ENCODE data around the gene PHF14.

The PHF14 gene

DNA sequence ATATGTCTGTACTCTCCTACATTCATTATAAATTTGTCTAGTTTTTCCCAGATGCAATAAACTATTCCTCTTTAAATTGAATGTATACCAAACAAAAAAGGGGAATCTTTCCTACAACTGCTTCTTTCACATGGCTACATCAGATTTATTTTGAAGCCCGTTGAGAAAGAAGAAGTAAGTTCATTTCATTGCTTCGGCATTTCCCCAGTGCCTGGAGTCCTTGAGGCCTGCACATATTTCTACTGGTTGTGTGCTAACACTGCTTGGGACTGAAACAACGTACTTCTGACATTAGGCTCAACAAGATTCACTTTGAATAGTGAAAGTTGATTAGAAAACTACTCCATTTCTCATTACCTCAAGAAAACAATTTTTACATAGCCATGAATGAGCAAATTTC lies 201.7 kb downstream of the PHF14 start:
- DNase-seq = no peak

DNA sequence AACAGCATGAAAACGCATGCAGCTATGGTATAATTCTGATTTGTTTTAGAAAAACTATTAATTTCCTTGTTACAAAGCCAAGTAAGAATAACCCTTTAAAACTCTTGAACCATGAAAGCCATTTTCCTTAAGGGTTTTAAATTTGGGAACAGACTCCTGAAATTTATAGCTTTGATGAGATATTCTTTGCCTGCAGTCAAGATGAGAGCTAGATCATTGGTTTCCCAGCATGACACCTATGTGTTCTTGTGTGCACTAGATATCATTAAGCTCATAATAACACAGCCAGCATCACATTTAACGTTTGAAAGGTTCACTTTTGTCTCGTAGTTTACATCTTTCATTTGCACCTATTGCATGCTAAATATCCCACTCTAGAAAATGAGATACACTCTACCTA lies 202.2 kb downstream of the PHF14 start:
- DNase-seq = no peak

DNA sequence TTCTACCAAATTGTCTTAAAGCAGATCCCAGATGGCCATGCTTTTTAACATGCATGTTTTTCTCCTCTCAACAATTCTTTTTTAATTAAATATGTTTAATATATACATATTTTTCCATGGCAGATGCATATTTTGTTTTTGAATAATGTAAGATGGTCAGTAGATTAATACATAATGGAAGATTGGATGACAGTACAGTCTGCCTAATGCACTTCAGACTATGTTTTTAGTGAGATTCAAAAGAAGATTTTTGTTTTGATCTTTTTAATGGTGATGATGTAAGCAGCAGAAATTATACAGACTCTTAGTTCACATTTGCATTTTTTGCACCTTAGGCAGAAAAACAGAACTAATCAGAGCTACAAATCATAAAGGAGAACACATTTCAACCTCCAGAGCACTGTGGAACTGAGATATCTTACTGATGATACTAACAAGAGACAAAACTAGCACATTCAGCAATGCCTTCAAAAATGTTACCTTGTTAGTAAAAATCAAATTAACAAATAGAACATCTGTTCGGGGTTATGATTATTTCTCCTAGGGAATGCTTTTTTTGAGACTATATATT lies 203.4 kb downstream of the PHF14 start:
- DNase-seq = no peak

DNA sequence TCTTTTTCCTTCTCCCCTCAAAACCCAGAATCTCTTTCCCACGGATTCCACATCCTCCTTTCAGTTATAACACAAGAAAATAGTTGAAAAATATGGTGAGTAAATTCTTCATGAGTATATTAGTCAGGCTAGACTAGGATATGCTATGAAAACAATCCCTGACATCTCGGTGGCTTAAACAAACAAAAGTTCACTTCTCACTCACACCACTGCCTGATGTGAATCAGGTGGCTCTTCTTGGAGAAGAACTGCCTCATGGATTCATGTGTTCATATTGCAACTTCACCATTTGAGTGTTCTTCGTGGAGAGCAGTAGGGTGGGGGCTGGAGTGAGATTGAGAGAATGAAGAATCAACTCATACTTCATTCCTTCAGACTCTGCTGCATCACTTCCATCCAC lies 204.1 kb downstream of the PHF14 start:
- no peak for DNase-seq

DNA sequence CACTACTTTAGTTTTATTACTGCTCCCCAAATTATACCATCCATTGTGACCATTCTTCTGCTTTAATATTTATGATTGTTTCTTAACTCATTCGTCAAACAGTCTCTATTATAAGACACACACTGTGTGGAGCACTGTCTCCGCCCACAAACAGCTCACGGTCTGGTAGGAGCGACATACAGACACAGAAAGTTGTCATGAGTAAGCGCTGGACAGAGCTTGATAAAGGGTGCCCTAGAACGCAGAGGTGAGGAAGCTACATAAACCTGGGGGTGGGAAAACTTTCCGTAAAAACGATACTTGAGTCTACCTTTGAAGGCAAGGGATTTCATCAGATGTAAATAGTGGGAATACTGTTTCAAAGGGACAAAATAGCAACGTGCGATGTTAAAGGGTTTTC lies 207.9 kb downstream of the PHF14 start:
- DNase-seq = no peak

DNA sequence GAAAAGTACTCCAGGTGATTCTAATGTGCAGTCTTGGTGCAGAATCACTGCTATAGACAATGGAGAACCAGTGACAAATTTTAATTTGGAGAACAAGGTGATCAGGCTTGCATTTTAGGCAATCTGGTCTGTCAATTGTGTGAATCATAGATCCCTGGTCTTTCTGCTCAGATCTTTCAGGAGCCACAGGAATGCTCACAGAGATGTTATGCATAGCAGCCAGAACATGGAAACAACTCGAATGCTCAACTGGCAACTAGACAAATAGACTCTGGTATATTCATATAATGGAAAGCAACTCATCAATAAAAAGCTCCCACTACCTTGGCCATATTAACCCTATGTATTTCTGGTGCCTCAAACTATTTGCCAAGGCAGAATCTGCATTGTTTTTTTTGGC lies 209.1 kb downstream of the PHF14 start:
- no peak for DNase-seq

DNA sequence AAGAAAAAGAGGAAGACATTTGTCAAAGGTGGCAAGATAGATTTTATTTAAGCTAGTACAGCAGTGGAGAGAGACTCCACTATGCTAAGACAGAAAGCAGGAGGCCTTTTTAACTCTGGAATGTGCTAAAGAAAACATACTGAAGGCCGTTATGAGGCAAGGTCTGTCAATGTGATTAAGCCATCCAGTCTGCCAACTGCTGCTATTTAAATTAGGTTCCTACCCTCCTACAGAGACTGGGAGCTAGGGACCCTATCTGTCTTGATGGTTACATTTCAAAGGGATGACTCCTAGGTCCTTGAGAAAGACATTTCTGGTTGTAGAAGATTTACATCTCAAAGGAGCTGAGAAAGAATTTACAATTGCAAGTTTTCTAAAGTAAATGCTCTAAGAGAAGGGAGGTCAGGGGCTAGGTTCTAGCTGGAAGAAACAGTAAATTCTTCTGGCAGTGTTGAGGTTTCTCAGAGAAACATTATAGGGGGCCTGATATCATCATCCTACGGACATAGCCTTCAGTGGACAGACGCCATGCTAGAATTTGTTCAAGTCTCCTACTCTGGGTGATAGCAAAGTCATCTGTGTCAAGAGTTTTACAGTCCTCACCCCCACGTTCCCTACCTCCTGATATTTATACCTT lies 211.6 kb downstream of the PHF14 start:
- DNase-seq = no peak

DNA sequence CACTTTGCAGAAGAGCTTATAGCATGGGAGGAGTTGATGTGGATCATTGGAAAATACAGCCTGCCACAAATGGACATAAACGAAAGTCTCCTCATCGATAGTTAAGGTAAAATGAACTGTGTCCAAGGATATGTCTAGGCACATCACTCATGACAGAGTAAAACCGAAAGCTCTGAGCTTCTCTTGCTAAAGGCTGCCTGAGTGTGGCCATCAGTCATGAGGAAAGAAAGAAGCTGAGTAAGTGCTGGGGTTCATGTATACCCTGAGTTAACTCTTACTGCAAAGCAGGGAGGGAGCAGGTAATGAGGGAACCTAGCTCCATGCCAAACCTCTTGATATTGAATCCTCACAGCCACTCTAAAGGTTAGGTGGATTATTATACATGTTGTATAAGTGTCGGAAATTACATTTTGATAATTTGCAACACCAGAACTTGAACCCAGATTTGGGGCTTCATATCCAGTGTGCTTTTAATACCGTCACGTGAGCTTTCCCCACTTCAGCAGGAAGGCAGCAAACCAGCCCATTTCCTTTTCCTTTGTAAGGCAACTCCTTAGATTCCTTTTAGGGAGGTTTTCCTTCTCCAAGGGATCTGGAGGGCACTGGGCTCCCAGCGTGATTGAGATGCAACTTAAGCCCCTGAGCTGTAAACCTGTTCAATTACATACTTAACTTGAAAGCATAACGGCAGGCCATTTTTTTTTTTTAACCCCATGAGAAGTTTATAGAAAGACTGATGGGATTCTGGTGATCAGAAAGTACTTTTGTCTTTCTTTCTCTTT lies 215.0 kb downstream of the PHF14 start:
- DNase-seq = no peak

DNA sequence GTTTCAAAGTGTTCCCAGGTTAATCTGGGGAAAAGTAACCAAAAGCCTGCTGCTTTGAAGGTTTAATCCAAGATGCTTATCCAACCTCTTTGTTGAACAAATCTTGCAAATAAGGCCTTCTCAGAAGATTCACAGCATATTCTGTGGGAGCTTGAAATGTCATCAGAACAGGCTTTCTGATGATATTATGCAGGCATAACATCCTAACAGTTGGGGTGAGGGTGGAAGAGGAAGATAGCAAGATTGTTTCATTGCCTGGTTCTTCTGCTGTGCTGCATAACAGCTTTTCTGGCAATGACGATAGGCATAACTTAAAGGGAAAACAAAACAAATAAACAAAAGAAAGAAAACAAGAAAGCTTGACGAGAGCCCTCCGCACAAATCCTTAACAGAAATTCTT lies 217.4 kb downstream of the PHF14 start:
- no peak for DNase-seq

DNA sequence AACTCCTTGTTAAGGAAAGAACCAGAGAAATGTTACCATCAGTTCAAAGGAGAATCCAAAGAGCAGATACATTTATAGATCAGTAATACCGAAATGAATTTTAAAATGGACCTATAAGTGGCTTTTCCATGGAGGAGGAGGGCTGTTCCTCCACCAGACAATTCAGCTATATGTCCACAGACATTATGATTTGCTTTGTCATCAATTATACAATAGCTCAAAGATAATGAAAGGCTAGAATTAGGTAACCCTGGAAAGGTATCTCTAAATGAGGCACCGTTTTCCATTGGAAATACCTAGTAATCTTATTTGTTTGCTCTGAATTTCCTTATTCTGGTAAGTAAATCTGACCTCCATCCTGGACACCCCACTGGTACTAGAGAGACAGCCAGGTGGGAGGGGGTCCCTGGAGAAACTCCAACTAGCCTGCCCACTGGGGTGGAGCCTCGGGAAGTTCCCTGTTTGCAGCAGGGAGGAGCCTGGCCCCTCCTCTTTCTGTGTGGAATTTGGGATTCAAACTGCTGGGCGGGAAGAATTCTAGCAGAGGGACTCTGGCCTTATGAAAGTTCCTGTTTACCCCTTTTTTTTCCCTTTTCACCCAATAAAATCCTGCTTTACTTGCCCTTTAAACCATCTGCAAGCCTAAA lies 218.0 kb downstream of the PHF14 start:
- no peak for DNase-seq

DNA sequence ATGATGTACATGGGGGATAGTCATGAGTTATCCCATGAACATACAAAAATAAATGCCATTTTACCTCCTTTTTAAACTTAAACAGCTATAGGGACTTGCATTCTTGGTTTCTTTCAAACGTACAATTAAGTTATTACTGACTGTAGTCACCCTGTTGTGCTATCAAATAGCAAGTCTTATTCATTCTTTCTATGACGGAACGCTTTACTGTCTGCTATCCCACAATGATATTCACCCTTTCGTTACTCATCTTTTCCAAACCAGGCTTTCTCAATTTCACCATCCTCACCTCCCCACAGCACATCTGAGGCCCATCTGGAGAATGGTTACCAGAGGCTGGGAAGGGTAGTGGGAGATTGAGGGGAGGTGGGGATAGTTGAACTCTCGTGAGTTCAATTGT lies 218.8 kb downstream of the PHF14 start:
- DNase-seq = peak; percentile 63

DNA sequence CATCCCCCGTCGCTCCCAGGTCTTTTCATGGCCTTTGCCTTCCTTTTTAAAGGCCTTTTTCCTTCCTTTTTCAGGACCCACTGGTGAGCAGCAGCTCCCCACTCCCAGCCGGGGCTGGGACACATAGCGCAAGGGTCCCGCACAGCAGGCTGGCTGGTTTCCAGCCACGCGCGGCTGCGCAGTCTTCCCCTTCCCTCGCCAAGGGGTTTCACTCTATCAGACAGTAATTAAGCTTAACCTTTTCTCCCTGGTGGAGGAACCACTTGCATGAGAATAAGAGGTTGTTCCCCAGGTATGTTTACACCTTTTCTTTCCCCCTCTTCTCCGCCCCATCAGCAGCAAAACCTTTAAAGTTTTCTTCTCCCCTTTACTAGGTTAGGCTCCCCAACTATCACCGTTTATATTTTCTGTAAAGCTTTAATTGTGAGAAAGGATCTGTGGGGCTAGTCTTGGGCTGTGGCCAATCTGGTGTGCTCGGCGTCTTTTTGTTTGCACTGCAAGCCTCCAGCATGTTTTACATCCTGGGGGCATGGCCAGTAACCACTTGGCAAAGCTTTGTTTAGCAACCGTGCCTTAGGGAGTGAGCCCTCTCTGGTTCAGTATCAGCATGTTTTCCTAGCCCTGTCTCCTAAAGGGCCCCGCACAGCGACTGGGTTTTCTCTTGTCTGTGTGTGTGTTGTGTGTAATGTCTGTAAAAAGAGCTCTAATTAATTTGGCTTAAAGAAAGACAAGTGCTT lies 219.6 kb downstream of the PHF14 start:
- no peak for DNase-seq

DNA sequence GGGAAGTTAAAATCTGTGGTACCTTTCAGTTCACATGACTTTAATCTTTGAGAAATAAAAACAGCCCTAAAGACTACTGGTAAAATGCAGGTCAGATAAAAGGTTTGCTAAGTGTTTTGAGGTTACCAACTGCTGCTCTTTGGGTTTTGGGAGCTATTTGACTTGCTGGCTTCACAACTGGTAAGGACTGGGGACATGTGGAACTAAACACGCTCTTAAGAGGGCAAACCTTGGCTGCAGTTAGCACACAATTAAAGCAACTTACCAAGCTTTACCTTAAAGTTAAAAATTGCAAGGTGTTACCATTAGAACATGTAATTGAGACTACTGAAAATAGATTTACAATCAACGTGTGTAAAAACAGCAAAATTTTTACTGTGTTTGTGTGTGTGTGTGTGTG lies 220.2 kb downstream of the PHF14 start:
- no peak for DNase-seq

DNA sequence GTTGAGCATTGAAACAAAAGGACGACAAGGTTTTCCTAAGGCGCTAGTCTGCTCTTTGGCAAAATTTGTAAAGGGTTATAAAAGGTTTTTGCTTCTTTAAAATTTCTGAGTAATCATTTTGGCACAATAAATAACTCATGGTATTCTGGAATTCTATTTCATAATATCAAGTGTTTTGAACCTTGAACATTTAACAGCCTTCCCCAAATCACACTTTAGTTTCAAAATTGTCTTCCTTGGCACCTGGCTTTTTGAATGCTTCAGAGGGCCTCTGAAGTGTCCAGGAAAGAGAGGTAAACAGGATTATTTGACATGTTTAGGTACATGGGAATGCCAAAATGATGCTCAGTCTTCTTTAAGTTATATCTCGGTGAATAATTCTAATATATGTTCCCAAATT lies 220.8 kb downstream of the PHF14 start:
- no peak for DNase-seq

DNA sequence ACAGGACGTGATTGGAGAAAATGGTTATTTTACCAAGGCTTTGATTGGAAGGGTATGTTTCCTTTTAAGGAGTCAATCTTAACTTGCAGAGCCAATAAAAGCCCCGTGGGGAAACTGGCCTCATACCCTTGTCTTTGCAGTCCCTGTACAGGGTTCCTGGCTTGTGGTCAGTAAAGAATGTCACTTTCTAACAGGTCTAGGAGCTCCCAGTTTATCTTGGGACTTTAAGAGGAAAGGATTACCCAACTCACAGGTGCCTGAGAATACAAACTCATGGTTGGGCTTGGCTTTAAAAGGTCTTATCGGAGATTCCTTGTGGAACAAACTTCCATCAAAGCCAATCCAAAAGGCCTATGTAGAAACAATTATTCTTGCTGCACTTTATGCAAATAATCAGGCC lies 221.8 kb downstream of the PHF14 start:
- no peak for DNase-seq

DNA sequence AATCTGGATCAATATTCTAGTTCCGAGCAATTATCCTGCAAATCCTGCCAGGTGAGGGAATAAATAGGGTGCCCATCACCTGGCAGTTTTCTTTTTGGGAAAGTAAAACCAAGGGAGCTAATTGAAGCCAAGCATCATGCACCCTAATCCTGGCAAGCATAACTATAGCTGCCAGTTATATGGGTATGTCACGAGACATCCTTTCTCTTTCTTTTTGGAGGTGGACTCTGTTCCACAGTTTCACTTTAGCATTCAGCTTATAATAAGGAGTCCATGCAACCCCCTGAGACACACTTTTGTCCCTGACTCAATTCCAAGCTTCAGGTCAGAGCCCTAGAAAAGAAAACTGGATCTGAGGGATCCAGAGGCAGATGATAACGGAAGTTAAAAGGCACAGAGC lies 222.5 kb downstream of the PHF14 start:
- no peak for DNase-seq

DNA sequence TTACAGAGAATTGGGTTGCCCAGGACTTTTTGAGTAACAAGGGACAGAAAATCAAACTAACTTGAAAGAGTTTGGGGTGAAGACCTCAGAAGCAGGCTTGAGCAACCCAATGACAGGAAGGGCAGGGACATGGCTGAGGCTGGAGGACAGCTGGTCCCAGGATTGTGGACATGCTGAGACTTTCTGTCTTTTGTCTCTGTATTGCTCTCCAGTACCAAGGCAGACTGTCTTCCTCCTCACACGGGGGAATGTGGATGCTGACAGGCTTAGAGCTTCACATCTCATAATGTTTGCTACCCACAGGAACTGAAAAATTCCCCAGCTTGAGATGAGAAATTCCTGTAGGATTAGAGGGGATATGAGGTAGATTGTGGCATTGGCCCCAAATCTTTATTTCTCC lies 229.6 kb downstream of the PHF14 start:
- no peak for DNase-seq

DNA sequence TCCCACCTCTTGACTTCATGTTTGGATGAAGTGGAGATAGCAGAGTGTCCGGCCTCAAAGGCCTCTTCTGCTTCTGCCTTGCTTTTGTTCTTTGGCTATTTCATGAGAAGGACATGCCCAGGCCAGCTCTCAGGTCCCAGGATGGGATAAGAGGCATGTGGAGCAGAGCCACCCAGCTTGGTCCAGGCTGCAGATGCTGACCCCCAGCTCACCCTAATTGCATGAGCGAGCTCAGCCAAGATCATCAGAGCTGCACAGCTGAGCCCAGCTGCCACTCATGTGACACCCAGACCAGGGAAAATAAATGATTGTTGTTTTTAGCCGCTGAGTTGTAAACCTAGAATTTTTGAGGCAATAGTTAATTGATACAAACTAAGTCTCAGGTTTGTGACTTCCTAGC lies 230.0 kb downstream of the PHF14 start:
- no peak for DNase-seq

DNA sequence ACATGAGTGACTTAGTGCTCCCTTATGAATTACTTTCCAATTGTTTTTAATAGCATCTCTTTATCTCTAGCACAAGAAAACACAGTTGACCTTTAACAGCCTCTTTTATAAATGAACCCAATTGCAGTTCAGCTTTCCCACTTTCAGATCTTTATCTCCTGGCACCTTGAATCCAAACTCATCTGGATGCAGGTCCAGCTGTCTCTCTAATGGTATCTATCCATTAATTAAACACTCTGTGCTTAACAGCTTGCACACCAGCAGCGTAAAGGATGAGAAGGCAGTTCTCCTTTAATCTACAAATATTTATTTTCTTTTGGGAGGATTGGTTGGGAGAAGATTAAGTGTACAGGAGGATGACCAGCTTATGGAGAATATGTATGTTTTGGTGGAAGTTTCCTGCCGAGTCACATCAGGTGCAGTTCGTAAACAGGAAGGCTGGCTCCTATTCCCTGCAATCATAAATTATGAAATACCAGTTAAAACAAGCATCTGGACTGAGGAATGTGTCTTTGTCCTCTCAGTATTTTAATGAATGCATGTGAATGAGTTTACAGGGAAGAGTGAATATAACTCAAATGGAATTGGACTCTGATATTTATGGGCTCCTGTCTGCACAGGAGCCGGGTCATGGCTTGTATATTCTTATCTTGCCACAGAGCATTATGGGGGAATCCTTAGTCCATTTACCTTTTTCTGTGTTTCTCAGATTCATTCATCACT lies 232.7 kb downstream of the PHF14 start:
- DNase-seq = no peak

DNA sequence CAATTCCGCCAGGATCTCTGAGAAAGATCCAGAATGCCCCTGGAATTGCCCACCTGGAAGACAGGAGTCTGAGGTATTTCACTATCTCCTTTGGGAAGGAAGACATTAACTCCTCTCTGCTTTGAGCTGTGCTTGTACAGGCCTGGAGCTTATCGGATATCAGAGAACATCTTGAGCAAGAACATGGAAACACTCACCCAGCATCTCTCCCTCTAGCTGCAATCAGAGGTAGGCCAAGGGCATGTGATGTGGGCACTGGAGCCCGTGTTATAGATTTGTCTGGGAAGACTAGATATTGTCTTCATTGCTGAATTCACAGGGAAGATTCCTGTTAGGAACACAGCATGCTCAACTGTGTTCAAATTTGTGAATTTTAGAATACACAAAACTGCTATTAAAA lies 233.9 kb downstream of the PHF14 start:
- no peak for DNase-seq

DNA sequence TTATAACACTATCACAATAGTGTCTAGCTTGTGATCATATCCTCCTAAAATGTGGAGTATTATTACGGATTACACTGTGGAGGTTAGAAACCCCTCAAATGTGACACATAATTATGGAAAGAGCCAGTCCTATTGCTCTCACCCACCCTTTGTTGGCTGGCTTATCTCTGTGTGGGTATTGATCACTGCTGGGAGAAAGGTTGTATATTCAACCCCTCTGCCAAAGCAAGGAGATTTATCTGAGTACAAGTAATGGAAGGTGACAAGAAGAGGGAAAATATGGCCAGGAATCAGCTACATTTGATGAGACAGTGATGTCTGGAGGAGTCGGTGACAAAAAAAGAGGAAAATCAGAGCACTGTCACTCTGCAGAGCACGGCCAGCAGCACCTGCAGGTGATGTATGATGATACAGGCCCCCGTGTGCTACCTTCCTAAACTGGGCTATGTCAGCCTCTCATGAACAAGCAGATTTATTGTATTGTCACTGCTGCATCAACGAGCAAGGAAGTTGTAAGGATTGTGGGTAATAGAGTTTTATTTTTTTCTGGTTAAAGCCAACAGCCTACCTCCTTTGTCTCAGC lies 235.3 kb downstream of the PHF14 start:
- no peak for DNase-seq

DNA sequence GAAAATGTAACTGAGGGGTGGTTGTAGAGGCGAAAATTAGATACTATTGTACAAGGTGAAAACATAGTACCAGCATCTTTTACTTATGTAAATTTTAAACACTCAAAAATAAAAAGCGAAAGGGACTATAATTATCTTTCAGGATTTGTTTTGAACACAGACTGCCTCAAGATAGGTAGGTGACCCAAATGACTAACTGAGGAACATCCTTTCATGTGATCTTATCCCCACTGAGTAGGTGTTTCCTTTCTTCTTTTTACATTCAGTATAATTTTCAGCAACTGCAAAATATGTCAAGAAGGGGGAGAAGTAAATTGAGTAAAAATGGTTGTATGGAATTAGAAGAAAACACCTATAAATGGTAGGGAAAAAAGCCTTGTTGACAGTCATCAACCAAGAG lies 236.7 kb downstream of the PHF14 start:
- DNase-seq = no peak

Measured in amniotic stem cell (primary cell).